Mesenchymal stem cell (in vitro differentiated cells and primary cell): ENCODE results near the gene VMAC.

Source experiments
- DNase-seq: peaks from one replicate; pipeline ENCODE4 v3.0.0-alpha.2; 2013
- H2AFZ ChIP-seq: one replicate; pipeline ENCODE4 v1.6.1; 2013; ENCODE audit warnings: low read depth, mild to moderate bottlenecking, control low read depth, inconsistent platforms, low read length, moderate library complexity
- H2AK5ac ChIP-seq: 2 replicates; pipeline ENCODE4 v1.6.1; 2013; ENCODE audit warnings: low read length, moderate library complexity, mild to moderate bottlenecking, inconsistent platforms; ENCODE audit not compliant: severe bottlenecking
- H2BK120ac ChIP-seq: one replicate; pipeline ENCODE4 v1.6.1; 2013; ENCODE audit warnings: low read depth, mild to moderate bottlenecking, inconsistent platforms, low read length, moderate library complexity
- H2BK12ac ChIP-seq, 2 experiments: one replicate each; pipeline ENCODE4 v1.6.1; 2013; ENCODE audit warnings: inconsistent platforms in 2 of 2, low read length in 2 of 2, mild to moderate bottlenecking in 2 of 2, moderate library complexity in 2 of 2, control low read depth in 1 of 2
- H2BK15ac ChIP-seq: one replicate; pipeline ENCODE4 v1.6.1; 2013; ENCODE audit warnings: mild to moderate bottlenecking, low read depth, inconsistent platforms; ENCODE audit not compliant: poor library complexity, severe bottlenecking
- H2BK5ac ChIP-seq: 2 replicates; pipeline ENCODE4 v1.6.1; 2013; ENCODE audit warnings: low read depth, mild to moderate bottlenecking, low read length, control low read depth, inconsistent platforms; ENCODE audit not compliant: poor library complexity, severe bottlenecking
- H3K14ac ChIP-seq, 2 experiments: one replicate each; pipeline ENCODE4 v1.6.1; 2013; ENCODE audit warnings: inconsistent platforms in 2 of 2, low read length in 2 of 2, control low read depth in 1 of 2, mild to moderate bottlenecking in 1 of 2, moderate library complexity in 1 of 2
- H3K18ac ChIP-seq, 2 experiments: one replicate each; pipeline ENCODE4 v1.6.1; 2013; ENCODE audit warnings: inconsistent platforms in 2 of 2, low read length in 2 of 2, control low read depth in 1 of 2, low read depth in 1 of 2, mild to moderate bottlenecking in 1 of 2
- H3K23ac ChIP-seq, 2 experiments: one replicate each; pipeline ENCODE4 v1.6.1; 2013; ENCODE audit warnings: inconsistent platforms in 2 of 2, low read length in 2 of 2, mild to moderate bottlenecking in 2 of 2, moderate library complexity in 2 of 2, control low read depth in 1 of 2
- H3K27ac ChIP-seq: 2 replicates; pipeline ENCODE4 v1.5.1; 2013; ENCODE audit warnings: mild to moderate bottlenecking, moderate library complexity, low read length, control low read depth, inconsistent platforms; ENCODE audit not compliant: poor library complexity, severe bottlenecking
- H3K27me3 ChIP-seq, 2 experiments: 2 replicates each; pipeline versions ENCODE4 v1.6.1 to v1.7.0; 2013; ENCODE audit warnings: low read length in 2 of 2, mild to moderate bottlenecking in 2 of 2, moderate library complexity in 2 of 2, control low read depth in 1 of 2, inconsistent platforms in 1 of 2; ENCODE audit not compliant: control insufficient read depth in 1 of 2, insufficient read depth in 1 of 2
- H3K36me3 ChIP-seq, 2 experiments: 2 replicates each; pipeline versions ENCODE4 v1.6.1 to v1.7.0; 2013; ENCODE audit warnings: low read length in 2 of 2, control low read depth in 1 of 2, inconsistent platforms in 1 of 2, low read depth in 1 of 2, mild to moderate bottlenecking in 1 of 2; ENCODE audit not compliant: insufficient read depth in 2 of 2, control insufficient read depth in 1 of 2
- H3K4ac ChIP-seq, 2 experiments: one replicate each; pipeline ENCODE4 v1.6.1; 2013; ENCODE audit warnings: inconsistent platforms in 2 of 2, low read length in 2 of 2, mild to moderate bottlenecking in 2 of 2, moderate library complexity in 2 of 2, control low read depth in 1 of 2, low read depth in 1 of 2
- H3K4me1 ChIP-seq: 2 replicates; pipeline ENCODE4 v1.6.1; 2013; ENCODE audit warnings: low read depth, low read length, control low read depth; ENCODE audit not compliant: control insufficient read depth, insufficient read depth
- H3K4me2 ChIP-seq: 2 replicates; pipeline ENCODE4 v1.6.1; 2013; ENCODE audit warnings: low read length, mild to moderate bottlenecking, inconsistent platforms; ENCODE audit not compliant: poor library complexity, severe bottlenecking
- H3K4me3 ChIP-seq, 2 experiments: 2 replicates each; pipeline versions ENCODE4 v1.5.1 to v1.7.0; 2013; ENCODE audit warnings: low read length in 2 of 2, mild to moderate bottlenecking in 2 of 2, control low read depth in 1 of 2, low read depth in 1 of 2; ENCODE audit not compliant: insufficient read depth in 1 of 2
- H3K79me1 ChIP-seq: replicated peaks from 2 replicates; pipeline ENCODE4 v1.6.1; 2013; ENCODE audit warnings: mild to moderate bottlenecking, control low read depth, low read length, inconsistent platforms; ENCODE audit not compliant: poor library complexity, severe bottlenecking
- H3K9ac ChIP-seq: 2 replicates; pipeline ENCODE4 v1.7.0; 2013; ENCODE audit warnings: mild to moderate bottlenecking, low read length, moderate library complexity
- H3K9me3 ChIP-seq: 2 replicates; pipeline ENCODE4 v1.7.0; 2013; ENCODE audit warnings: mild to moderate bottlenecking, low read length; ENCODE audit not compliant: control insufficient read depth
- H4K8ac ChIP-seq: one replicate; pipeline ENCODE4 v1.6.1; 2013; ENCODE audit warnings: inconsistent platforms, mild to moderate bottlenecking, low read length, moderate library complexity
- H4K91ac ChIP-seq: one replicate; pipeline ENCODE4 v1.6.1; 2013; ENCODE audit warnings: mild to moderate bottlenecking, low read length, inconsistent platforms
- whole genome bisulfite sequencing: methylation state at CpG from one replicate; pipeline ENCODE4 v1.1.7; 2013; ENCODE audit warnings: mixed read lengths; 5-methylcytosine and 5-hydroxymethylcytosine counted together

The VMAC gene

GRCh38 chr19:5907241-5907640, 2.6 kb downstream of the VMAC start:
- no peak for DNase-seq
- Histone ChIP-seq H3K18ac (no peak overlapping the region), H3K23ac (no peak overlapping the region), H3K4ac (no peak overlapping the region), H2AK5ac (no peak overlapping the region), H4K8ac (no peak overlapping the region), H3K9me3 (no peaks in the 10 kb centered on the region), H2BK12ac (no peak overlapping the region), H3K4me2 (no peak overlapping the region), H2BK120ac (no peak overlapping the region), H3K4me1 (peaks cover 18% of the 10 kb centered on the region), H2BK15ac (no peak overlapping the region), H3K27ac (no peak overlapping the region), H3K79me1 (peaks cover 15% of the 10 kb centered on the region), H2AFZ (no peak overlapping the region), H3K36me3 (peaks cover 14 to 26% of the 10 kb centered on the region in 2 experiments), H3K27me3 (no peaks in the 10 kb centered on the region), H4K91ac (no peak overlapping the region), H2BK5ac (no peak overlapping the region), H3K14ac (no peak overlapping the region), H3K4me3 (no peak overlapping the region), H3K9ac (no peak overlapping the region)
- 22% methylated on average over 1 of the region's 5 CpGs for WGBS

- H3K23ac ChIP-seq = no peak overlapping the region
- no peak overlapping the region for H2AFZ ChIP-seq
- H4K8ac ChIP-seq = peak overlapping the region; percentile 9
- no peak overlapping the region for H2BK5ac ChIP-seq
- H2BK120ac ChIP-seq = no peak overlapping the region
- H3K9me3 ChIP-seq = no peaks in the 10 kb centered on the region
- peaks cover 13% of the 10 kb centered on the region for H3K79me1 ChIP-seq
- no peak overlapping the region for H2AK5ac ChIP-seq
- H3K27ac ChIP-seq = no peak overlapping the region
- peaks cover 14 to 29% of the 10 kb centered on the region in 2 experiments for H3K36me3 ChIP-seq
- no peak overlapping the region for H3K4me2 ChIP-seq
- 83% methylated on average over 14 of the region's 14 CpGs for WGBS
- H3K27me3 ChIP-seq = no peaks in the 10 kb centered on the region
- H2BK12ac ChIP-seq = no peak overlapping the region
- no peak for DNase-seq
- H3K4ac ChIP-seq = no peak overlapping the region
- peaks cover 14% of the 10 kb centered on the region for H3K4me1 ChIP-seq
- H2BK15ac ChIP-seq = no peak overlapping the region
- H3K9ac ChIP-seq = no peak overlapping the region
- peak overlapping the region in 1 of 2 experiments; percentile 3 for H3K4me3 ChIP-seq
- peak overlapping the region; percentile 28 for H4K91ac ChIP-seq
- H3K18ac ChIP-seq = no peak overlapping the region
- H3K14ac ChIP-seq = peak overlapping the region in 1 of 2 experiments; percentile 12
Observed at GRCh38 chr19:5908773-5909442, 4.2 kb downstream of the VMAC start.

GRCh38 chr19:5910638-5910907, 5.9 kb downstream of the VMAC start:
- Histone ChIP-seq H3K14ac (no peak overlapping the region), H3K4me1 (peaks cover 26% of the 10 kb centered on the region), H4K91ac (no peak overlapping the region), H2AFZ (no peak overlapping the region), H2BK12ac (no peak overlapping the region), H2AK5ac (no peak overlapping the region), H2BK5ac (no peak overlapping the region), H4K8ac (no peak overlapping the region), H3K18ac (no peak overlapping the region), H3K4ac (no peak overlapping the region), H3K9ac (no peak overlapping the region), H2BK15ac (no peak overlapping the region), H3K27me3 (no peaks in the 10 kb centered on the region), H3K27ac (no peak overlapping the region), H3K36me3 (peaks cover 14 to 46% of the 10 kb centered on the region in 2 experiments), H2BK120ac (no peak overlapping the region), H3K4me2 (no peak overlapping the region), H3K4me3 (no peak overlapping the region), H3K79me1 (peaks cover 16% of the 10 kb centered on the region), H3K23ac (no peak overlapping the region), H3K9me3 (no peaks in the 10 kb centered on the region)
- no CpG with 5 or more reads among the region's 1 CpG for WGBS
- DNase-seq = no peak

GRCh38 chr19:5911366-5911765, 6.7 kb downstream of the VMAC start:
- Histone ChIP-seq H3K18ac (no peak overlapping the region), H3K23ac (no peak overlapping the region), H3K14ac (no peak overlapping the region), H3K27me3 (no peaks in the 10 kb centered on the region), H4K91ac (no peak overlapping the region), H2AFZ (no peak overlapping the region), H3K36me3 (peaks cover 19 to 54% of the 10 kb centered on the region in 2 experiments), H3K4me1 (peaks cover 20% of the 10 kb centered on the region), H3K4me2 (no peak overlapping the region), H2AK5ac (no peak overlapping the region), H3K4ac (no peak overlapping the region), H3K9me3 (no peaks in the 10 kb centered on the region), H2BK12ac (no peak overlapping the region), H4K8ac (no peak overlapping the region), H2BK120ac (no peak overlapping the region), H3K27ac (no peak overlapping the region), H3K9ac (no peak overlapping the region), H3K4me3 (no peak overlapping the region), H2BK5ac (no peak overlapping the region), H3K79me1 (peaks cover 14% of the 10 kb centered on the region), H2BK15ac (no peak overlapping the region)
- no peak for DNase-seq
- WGBS = 80% methylated on average over 1 of the region's 1 CpG
